NT2/D1 (cell line): Measurements from ENCODE around the gene XIRP2.

Experiments
- DNase-seq: peaks from one replicate; pipeline ENCODE4 v3.0.0-alpha.2; 2011; ENCODE audit warnings: low read depth, low spot score
- H3K27me3 ChIP-seq: 2 replicates; pipeline ENCODE4 v1.6.0; 2011; ENCODE audit warnings: mild to moderate bottlenecking; ENCODE audit not compliant: insufficient read length, insufficient read depth
- H3K36me3 ChIP-seq: 2 replicates; pipeline ENCODE4 v1.6.1; 2011; ENCODE audit warnings: mild to moderate bottlenecking, low read length, mixed read lengths; ENCODE audit not compliant: insufficient read depth, insufficient read length
- H3K4me1 ChIP-seq: 2 replicates; pipeline ENCODE4 v1.5.1; 2011; ENCODE audit not compliant: insufficient read depth, insufficient read length
- H3K4me3 ChIP-seq: 2 replicates; pipeline ENCODE4 v1.5.1; 2011; ENCODE audit warnings: low read depth; ENCODE audit not compliant: insufficient read length
- H3K9ac ChIP-seq: 2 replicates; pipeline ENCODE4 v1.6.0; 2011; ENCODE audit warnings: low read depth; ENCODE audit not compliant: insufficient read length
- H3K9me3 ChIP-seq: 2 replicates; pipeline ENCODE4 v1.5.1; 2011; ENCODE audit warnings: mild to moderate bottlenecking, low read length; ENCODE audit not compliant: insufficient read depth
- SUZ12 ChIP-seq: IDR thresholded peaks from 2 replicates; pipeline ENCODE4 v1.6.1; 2011; ENCODE audit not compliant: insufficient read length, insufficient read depth; ENCODE audit errors: extremely low read depth
- YY1 ChIP-seq: IDR thresholded peaks from 2 replicates; pipeline ENCODE4 v1.6.1; 2011; ENCODE audit not compliant: insufficient read length, insufficient read depth
- ZNF274 ChIP-seq: IDR thresholded peaks from 2 replicates; pipeline ENCODE4 v1.6.1; 2011; ENCODE audit warnings: mild to moderate bottlenecking, low read depth, low read length

The XIRP2 gene

GRCh38 chr2:166932032-166932431 is 43.8 kb downstream of the XIRP2 start:
- Histone ChIP-seq H3K9ac (no peak overlapping the region), H3K4me1 (no peaks in the 10 kb centered on the region), H3K9me3 (peaks cover 3% of the 10 kb centered on the region; the same call in 1 of the 2 replicates), H3K36me3 (no peaks in the 10 kb centered on the region), H3K4me3 (no peak overlapping the region), H3K27me3 (no peaks in the 10 kb centered on the region)
- TF ChIP-seq SUZ12 (no peak), YY1 (no peak), ZNF274 (no peak)
- DNase-seq: no peak

- no peak for DNase-seq
- no peaks in the 10 kb centered on the region for H3K36me3 ChIP-seq
- H3K27me3 ChIP-seq: no peaks in the 10 kb centered on the region
- no peak overlapping the region for H3K9ac ChIP-seq
- H3K9me3 ChIP-seq: peaks cover 3% of the 10 kb centered on the region; the same call in 1 of the 2 replicates
- no peak overlapping the region for H3K4me3 ChIP-seq
- no peaks in the 10 kb centered on the region for H3K4me1 ChIP-seq
- TF ChIP-seq YY1 (no peak), SUZ12 (no peak), ZNF274 (no peak)
Measured at GRCh38 chr2:166934817-166935216, 46.5 kb downstream of the XIRP2 start.

DNA sequence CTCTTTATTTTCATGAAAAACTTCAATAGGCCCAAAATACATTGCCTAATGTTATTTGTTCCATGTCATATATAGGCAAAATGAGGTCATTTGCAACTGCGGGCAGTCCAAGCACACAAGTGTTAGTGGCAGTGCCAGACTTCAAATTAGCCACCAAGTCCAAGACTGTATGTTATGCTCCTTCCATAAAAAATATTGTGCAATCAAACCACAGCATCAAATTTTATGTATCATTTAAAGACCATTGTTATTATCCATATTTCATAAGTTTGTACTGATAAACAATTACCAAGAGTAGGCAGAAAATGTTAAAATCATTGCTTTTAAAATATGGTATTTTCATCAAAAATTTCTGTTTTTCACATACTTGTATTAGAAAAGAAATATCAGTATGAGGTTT is 54.1 kb downstream of the XIRP2 start:
- DNase-seq: no peak
- Histone ChIP-seq H3K4me1 (no peaks in the 10 kb centered on the region), H3K27me3 (no peaks in the 10 kb centered on the region), H3K4me3 (no peak overlapping the region), H3K9ac (no peak overlapping the region), H3K36me3 (no peaks in the 10 kb centered on the region), H3K9me3 (no peaks in the 10 kb centered on the region)
- TF ChIP-seq ZNF274: no peak
- TF ChIP-seq SUZ12: no peak
- TF ChIP-seq YY1: no peak

DNA sequence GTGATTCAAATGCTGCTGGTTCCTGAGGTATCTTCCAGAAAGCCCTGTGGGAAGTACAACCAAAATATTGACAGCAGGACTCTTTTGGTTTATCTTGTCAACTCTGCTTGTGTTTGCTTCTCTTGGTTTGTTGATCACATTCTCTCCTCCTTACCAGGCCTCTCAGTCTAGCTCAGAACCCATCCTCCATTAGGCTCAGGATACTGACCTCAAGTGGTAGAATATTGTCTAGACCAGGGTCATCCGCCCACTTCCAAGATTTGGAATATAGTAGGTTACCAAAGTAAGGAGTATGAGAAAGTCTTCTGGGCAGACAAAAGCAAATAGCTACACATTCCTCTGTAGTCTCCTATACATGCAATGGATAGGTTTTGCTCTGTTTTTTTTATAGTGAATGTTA is 56.6 kb downstream of the XIRP2 start:
- no peak for DNase-seq
- TF ChIP-seq ZNF274: no peak
- no peak for TF ChIP-seq YY1
- no peak for TF ChIP-seq SUZ12
- H3K27me3 ChIP-seq: no peaks in the 10 kb centered on the region
- H3K9ac ChIP-seq: no peak overlapping the region
- no peak overlapping the region for H3K4me3 ChIP-seq
- no peaks in the 10 kb centered on the region for H3K4me1 ChIP-seq
- no peaks in the 10 kb centered on the region for H3K9me3 ChIP-seq
- H3K36me3 ChIP-seq: no peaks in the 10 kb centered on the region

- H3K27me3 ChIP-seq: no peaks in the 10 kb centered on the region
- DNase-seq: no peak
- H3K9me3 ChIP-seq: no peaks in the 10 kb centered on the region
- H3K4me1 ChIP-seq: no peaks in the 10 kb centered on the region
- H3K36me3 ChIP-seq: no peaks in the 10 kb centered on the region
- no peak overlapping the region for H3K4me3 ChIP-seq
- no peak overlapping the region for H3K9ac ChIP-seq
- no peak for TF ChIP-seq YY1
- no peak for TF ChIP-seq ZNF274
- no peak for TF ChIP-seq SUZ12
Measured at GRCh38 chr2:166957686-166958085, 69.4 kb downstream of the XIRP2 start.

DNA sequence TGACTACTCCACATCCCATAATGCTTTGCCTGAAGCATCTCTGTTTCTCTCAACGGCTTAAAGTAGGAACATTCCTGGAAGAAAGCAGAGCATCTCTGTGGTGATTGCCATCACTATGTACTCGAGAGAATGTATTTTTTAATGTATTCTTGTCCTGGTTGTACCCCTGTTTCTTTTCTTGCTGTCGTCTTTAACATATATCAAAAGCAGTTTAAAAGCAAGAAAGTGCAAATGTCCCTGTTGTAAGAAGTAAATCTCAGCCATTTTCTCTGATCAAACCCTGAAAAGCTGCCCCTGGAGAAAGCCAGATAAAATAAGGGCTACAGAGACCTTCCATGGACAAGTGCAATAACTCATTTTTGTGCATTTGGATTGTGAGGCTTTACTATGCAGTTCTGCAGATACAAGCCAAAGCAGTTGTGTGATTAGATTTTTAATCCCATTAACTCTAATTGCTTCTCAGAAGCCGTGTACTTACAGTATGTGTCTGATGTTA is 70.8 kb downstream of the XIRP2 start:
- no peaks in the 10 kb centered on the region for H3K27me3 ChIP-seq
- no peaks in the 10 kb centered on the region for H3K9me3 ChIP-seq
- no peaks in the 10 kb centered on the region for H3K4me1 ChIP-seq
- no peak for DNase-seq
- no peak overlapping the region for H3K9ac ChIP-seq
- no peak overlapping the region for H3K4me3 ChIP-seq
- TF ChIP-seq YY1 (no peak), SUZ12 (no peak), ZNF274 (no peak)
- no peaks in the 10 kb centered on the region for H3K36me3 ChIP-seq

DNA sequence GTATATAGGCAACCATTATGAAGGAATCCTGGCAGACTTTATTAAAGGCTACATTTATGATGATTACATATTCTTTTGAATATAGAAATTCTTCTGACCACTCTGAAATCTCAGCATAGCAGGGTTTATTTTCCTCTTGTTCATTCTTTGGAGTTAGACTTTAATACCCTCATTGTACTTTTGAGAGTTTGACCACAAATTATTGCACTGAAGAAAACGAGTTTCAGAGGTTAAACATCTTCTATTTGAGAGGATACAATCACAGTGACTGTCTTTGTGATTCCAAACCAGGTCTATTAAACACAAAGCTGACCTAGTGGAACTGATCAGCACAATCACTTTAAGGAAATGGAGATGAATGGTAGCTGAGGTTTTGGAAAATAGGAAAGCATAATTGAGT is 71.3 kb downstream of the XIRP2 start:
- H3K9ac ChIP-seq: no peak overlapping the region
- H3K9me3 ChIP-seq: no peaks in the 10 kb centered on the region
- no peak for TF ChIP-seq ZNF274
- no peaks in the 10 kb centered on the region for H3K36me3 ChIP-seq
- DNase-seq: no peak
- H3K4me1 ChIP-seq: no peaks in the 10 kb centered on the region
- H3K27me3 ChIP-seq: no peaks in the 10 kb centered on the region
- no peak overlapping the region for H3K4me3 ChIP-seq
